HCT116 (cell line): ENCODE measurements around the gene TBC1D12. TPM values are rescaled to one million over a fixed set of nuclear protein-coding genes. Genes with fewer than 3 reads are reported as not detected.

Experiments used
- ATAC-seq: fragments of 200-7000 bp; cut with Tn5 transposase; 2 replicates; pipeline ENCODE4 v1.9.1; 2020; ENCODE audit warnings: mild to moderate bottlenecking, moderate library complexity
- BruUV-seq: library from RNA; stranded (reverse); fragments of 400-500 nt; replicated peaks from 2 replicates; lab custom pipeline; 2021; lab: Mats Ljungman, UMichigan
- CTCF ChIA-PET: fragments of 300-600 bp; sonication (Branson Sonifier 250); formaldehyde crosslinking; loops from one replicate; lab custom pipeline; 2021; ENCODE audit warnings: antibody characterized with exemption; lab: Charles Lee
- POLR2A ChIA-PET: fragments of 300-600, 350-600 bp; sonication (Branson Sonifier 250); formaldehyde crosslinking; loops from one replicate; lab custom pipeline; 2021; ENCODE audit warnings: antibody characterized with exemption; lab: Charles Lee
- RAD21 ChIA-PET, 2 experiments: fragments of 300-600 bp; sonication (Branson Sonifier 250); formaldehyde crosslinking; loops; one replicate each; lab custom pipeline; 2023; ENCODE audit warnings: low total read pairs in 2 of 2; ENCODE audit not compliant: uncharacterized antibody in 2 of 2, unreplicated experiment in 2 of 2, low non-redundant PET in 1 of 2; lab: Charles Lee
- DNase-seq: peaks from one replicate; pipeline ENCODE4 v3.0.0-alpha.2; 2010; ENCODE audit warnings: low read depth, low spot score
- H2AFZ ChIP-seq: fragments of 200-600 bp; shearing (Covaris generic), sonication (generic); 2 replicates; pipeline ENCODE4 v1.6.1; 2017; ENCODE audit warnings: low read depth, mixed run types, mixed read lengths, antibody characterized with exemption, low read length; ENCODE audit not compliant: poor library complexity, severe bottlenecking
- H3K27ac ChIP-seq: 2 replicates; pipeline ENCODE4 v1.5.1; 2012; ENCODE audit warnings: low read depth, low read length
- H3K27me3 ChIP-seq: fragments of 200-600 bp; sonication (generic); 2 replicates; pipeline ENCODE4 v1.6.1; 2016; ENCODE audit warnings: mixed run types, low read length, mixed read lengths; ENCODE audit not compliant: insufficient read depth
- H3K36me3 ChIP-seq, 2 experiments: fragments of 200-500 bp in 1 of 2; fragments of 200-600 bp in 1 of 2; sonication (Bioruptor generic) in 1 of 2; sonication (generic) in 1 of 2; 2 replicates each; pipeline versions ENCODE4 v1.5.1 to v1.6.1; 2014 to 2016; ENCODE audit warnings: low read length in 2 of 2, inconsistent platforms in 1 of 2, mixed read lengths in 1 of 2, mixed run types in 1 of 2; ENCODE audit not compliant: insufficient read depth in 2 of 2, control insufficient read depth in 1 of 2
- H3K4me1 ChIP-seq, 2 experiments: fragments of 200-600 bp in 1 of 2; sonication (generic) in 1 of 2; 2 replicates each; pipeline versions ENCODE4 v1.5.1 to v1.6.1; 2012 to 2017; ENCODE audit warnings: low read length in 2 of 2, inconsistent platforms in 1 of 2, mild to moderate bottlenecking in 1 of 2, mixed read lengths in 1 of 2, mixed run types in 1 of 2, moderate library complexity in 1 of 2; ENCODE audit not compliant: insufficient read depth in 2 of 2, control insufficient read depth in 1 of 2
- H3K4me2 ChIP-seq: fragments of 200-600 bp; sonication (generic); 2 replicates; pipeline ENCODE4 v1.6.1; 2017; ENCODE audit warnings: mixed run types, low read length, mixed read lengths
- H3K4me3 ChIP-seq, 2 experiments: fragments of 200-600 bp in 1 of 2; sonication (generic) in 1 of 2; replicated peaks in 1 of 2; 2 replicates each; pipeline ENCODE4 v1.5.1; 2011 to 2016; ENCODE audit warnings: low read length in 2 of 2, control low read depth in 1 of 2, low read depth in 1 of 2, mild to moderate bottlenecking in 1 of 2, mixed read lengths in 1 of 2, mixed run types in 1 of 2
- H3K79me2 ChIP-seq: fragments of 200-600 bp; sonication (generic); 2 replicates; pipeline ENCODE4 v1.6.1; 2017; ENCODE audit warnings: mild to moderate bottlenecking, mixed run types, low read length, moderate library complexity, mixed read lengths; ENCODE audit not compliant: insufficient read depth
- H3K9ac ChIP-seq: fragments of 200-600 bp; sonication (generic); 2 replicates; pipeline ENCODE4 v1.6.1; 2016; ENCODE audit warnings: low read length, mixed read lengths
- H3K9me2 ChIP-seq: fragments of 200-600 bp; sonication (generic), shearing (Covaris generic); 2 replicates; pipeline ENCODE4 v1.6.1; 2017; ENCODE audit warnings: mixed run types, mild to moderate bottlenecking, moderate library complexity; ENCODE audit not compliant: insufficient read depth
- H3K9me3 ChIP-seq, 2 experiments: fragments of 200-500 bp in 1 of 2; fragments of 200-600 bp in 1 of 2; sonication (Bioruptor generic) in 1 of 2; sonication (generic) in 1 of 2; 2 replicates each; pipeline ENCODE4 v1.6.1; 2014 to 2017; ENCODE audit warnings: low read length in 2 of 2, mixed read lengths in 2 of 2, inconsistent platforms in 1 of 2, low read depth in 1 of 2, mild to moderate bottlenecking in 1 of 2, mixed run types in 1 of 2, moderate library complexity in 1 of 2; ENCODE audit not compliant: control insufficient read depth in 1 of 2, insufficient read depth in 1 of 2
- H4K20me1 ChIP-seq: fragments of 200-600 bp; sonication (generic), shearing (Covaris generic); 2 replicates; pipeline ENCODE4 v1.6.1; 2017; ENCODE audit warnings: mixed run types, mild to moderate bottlenecking, moderate library complexity; ENCODE audit not compliant: insufficient read depth
- CBX3 ChIP-seq: IDR thresholded peaks from 2 replicates; pipeline ENCODE4 v1.6.1; 2012; ENCODE audit warnings: low read depth
- CEBPB ChIP-seq: IDR thresholded peaks from 2 replicates; pipeline ENCODE4 v1.6.1; 2012; ENCODE audit warnings: low read depth
- CTCF ChIP-seq, 3 experiments: fragments of 200-600 bp in 1 of 3; sonication (generic) in 1 of 3; IDR thresholded peaks in 2 of 3; conservative IDR thresholded peaks in 1 of 3; 2 replicates each; pipeline ENCODE4 v1.5.1; 2012 to 2017; ENCODE audit warnings: low read depth in 2 of 3, low read length in 2 of 3, antibody characterized with exemption in 1 of 3, borderline replicate concordance in 1 of 3, control low read depth in 1 of 3, mild to moderate bottlenecking in 1 of 3, mixed read lengths in 1 of 3, mixed run types in 1 of 3, moderate library complexity in 1 of 3; ENCODE audit not compliant: insufficient read depth in 1 of 3
- EGR1 ChIP-seq: IDR thresholded peaks from 2 replicates; pipeline ENCODE4 v1.6.1; 2012; ENCODE audit warnings: low read depth
- EZH2 ChIP-seq: fragments of 200-600 bp; sonication (generic); IDR thresholded peaks from 2 replicates; pipeline ENCODE4 v1.6.1; 2017; ENCODE audit warnings: antibody characterized with exemption, mixed run types
- EZH2phosphoT487 ChIP-seq: fragments of 200-600 bp; IDR thresholded peaks from 2 replicates; pipeline ENCODE4 v1.6.1; 2018; ENCODE audit warnings: antibody characterized with exemption, borderline replicate concordance
- FOSL1 ChIP-seq: IDR thresholded peaks from 2 replicates; pipeline ENCODE4 v1.6.1; 2012; ENCODE audit warnings: low read depth
- JUND ChIP-seq: IDR thresholded peaks from 2 replicates; pipeline ENCODE4 v1.6.1; 2012
- MAX ChIP-seq: IDR thresholded peaks from 2 replicates; pipeline ENCODE4 v1.6.1; 2012
- POLR2A ChIP-seq: IDR thresholded peaks from 2 replicates; pipeline ENCODE4 v1.7.0; 2011; ENCODE audit warnings: borderline replicate concordance; ENCODE audit not compliant: insufficient read depth, insufficient read length; ENCODE audit errors: extremely low read depth
- POLR2AphosphoS5 ChIP-seq: IDR thresholded peaks from 2 replicates; pipeline ENCODE4 v1.6.1; 2011; ENCODE audit warnings: mild to moderate bottlenecking, low read depth, low read length, moderate library complexity
- SIN3A ChIP-seq: IDR thresholded peaks from 2 replicates; pipeline ENCODE4 v1.6.1; 2012; ENCODE audit warnings: low read depth
- SRF ChIP-seq: IDR thresholded peaks from 2 replicates; pipeline ENCODE4 v1.6.1; 2012; ENCODE audit warnings: low read depth
- TCF7L2 ChIP-seq: IDR thresholded peaks from 2 replicates; pipeline ENCODE4 v1.7.0; 2011; ENCODE audit warnings: borderline replicate concordance, inconsistent platforms; ENCODE audit not compliant: insufficient read depth, insufficient read length; ENCODE audit errors: extremely low read depth
- YY1 ChIP-seq: IDR thresholded peaks from 2 replicates; pipeline ENCODE4 v1.6.1; 2011; ENCODE audit warnings: low read length, low read depth, moderate library complexity, mild to moderate bottlenecking; ENCODE audit not compliant: insufficient replicate concordance; ENCODE audit errors: extremely low read depth
- ZBTB33 ChIP-seq: IDR thresholded peaks from 2 replicates; pipeline ENCODE4 v1.6.1; 2011; ENCODE audit warnings: mild to moderate bottlenecking, low read length, moderate library complexity; ENCODE audit not compliant: insufficient replicate concordance; ENCODE audit errors: extremely low read depth
- ZNF274 ChIP-seq: fragments of 200-500 bp; sonication (Bioruptor generic); IDR thresholded peaks from 2 replicates; pipeline ENCODE4 v1.6.1; 2014; ENCODE audit warnings: mild to moderate bottlenecking, low read depth, low read length, inconsistent platforms
- intact Hi-C: fragments of 100-400 bp; cut with micrococcal nuclease; formaldehyde crosslinking; loops from 2 replicates; pipeline ENCODE4 v1.10.0; 2022
- total RNA-seq: library from RNA; stranded (reverse); gene quantifications from one replicate; pipeline ENCODE4 v1.2.1, GENCODE V29; 2021; ENCODE audit not compliant: unreplicated experiment

Gene TBC1D12
- total RNA-seq, 1 experiment from 2014 or later: 7.1 TPM

GRCh38 chr10:94423627-94424026 is 21.3 kb downstream of the TBC1D12 start:
- no TSS peak for BruUV-seq
- TF ChIP-seq MAX: no peak
- no peak for TF ChIP-seq EZH2
- TF ChIP-seq POLR2A: no peak
- no peak for TF ChIP-seq SIN3A
- no peak for TF ChIP-seq FOSL1
- TF ChIP-seq SRF: no peak
- no peak for TF ChIP-seq ZNF274
- no peak for TF ChIP-seq TCF7L2
- no peak for TF ChIP-seq CEBPB
- no peak for TF ChIP-seq YY1
- no peak for TF ChIP-seq CTCF (IDR thresholded peaks at IDR 0.05 in 2 of 3, conservative IDR thresholded peaks at IDR 0.05 in 1 of 3; ENCODE audit: borderline replicate concordance in 1 of 3, insufficient read depth in 1 of 3, low read depth in 2 of 3, low read length in 2 of 3)
- no peak for TF ChIP-seq EZH2phosphoT487
- TF ChIP-seq JUND: no peak
- TF ChIP-seq CBX3: no peak
- no peak for TF ChIP-seq ZBTB33
- TF ChIP-seq POLR2AphosphoS5: no peak
- no peak for TF ChIP-seq EGR1

More at GRCh38 chr10:94423627-94424026, 21.3 kb downstream of the TBC1D12 start:
- no peaks in the 10 kb centered on the region for H3K36me3 ChIP-seq
- no peaks in the 10 kb centered on the region; a peak in 1 of 4 replicates for H3K9me3 ChIP-seq
- peaks cover 47% of the 10 kb centered on the region for H3K79me2 ChIP-seq
- ATAC-seq (no peak), DNase-seq (no peak)
- no peaks in the 10 kb centered on the region for H4K20me1 ChIP-seq
- no peak overlapping the region for H3K4me2 ChIP-seq
- RAD21 ChIA-PET: no interaction called here
- H3K9ac ChIP-seq: no peak overlapping the region
- CTCF ChIA-PET: no interaction called here
- no peaks in the 10 kb centered on the region for H3K9me2 ChIP-seq
- no peak overlapping the region for H3K27ac ChIP-seq
- POLR2A ChIA-PET: no interaction called here
- no peak overlapping the region for H3K4me3 ChIP-seq
- H2AFZ ChIP-seq: no peak overlapping the region
- intact Hi-C loops: no loop called here
- no peaks in the 10 kb centered on the region for H3K27me3 ChIP-seq
- H3K4me1 ChIP-seq: peaks cover 0 to 9% of the 10 kb centered on the region in 2 experiments; a peak in 2 of 4 replicates
